ENCODE data around the gene WDR4.
A peak's percentile ranks its signal among the peaks of the same experiment; 100 is the strongest.
"Not testable (repeated sequence)": the region's sequence is repeated elsewhere in the genome, so short reads cannot be mapped to it uniquely, and the experiment has no call there.

WDR4 gene

DNA sequence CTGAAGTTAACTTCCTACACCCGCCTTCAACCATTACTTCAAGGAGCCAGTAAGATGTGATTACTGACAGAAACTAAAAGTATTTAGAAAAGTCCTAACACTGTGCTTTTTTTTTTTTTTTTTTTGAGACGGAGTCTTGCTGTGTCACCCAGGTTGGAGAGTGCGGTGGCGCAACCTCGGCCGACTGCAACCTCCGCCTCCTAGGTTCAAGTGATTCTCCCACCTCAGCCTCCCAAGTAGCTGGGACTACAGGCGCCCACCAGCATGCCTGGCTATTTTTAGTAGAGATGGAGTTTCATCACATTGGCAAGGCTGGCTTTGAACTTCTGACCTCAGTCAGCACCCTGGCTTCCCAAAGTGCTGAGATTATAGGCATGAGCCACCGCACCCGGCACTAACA lies 3.5 kb downstream of the WDR4 start:
- DNase-seq: not testable (repeated sequence)

DNA sequence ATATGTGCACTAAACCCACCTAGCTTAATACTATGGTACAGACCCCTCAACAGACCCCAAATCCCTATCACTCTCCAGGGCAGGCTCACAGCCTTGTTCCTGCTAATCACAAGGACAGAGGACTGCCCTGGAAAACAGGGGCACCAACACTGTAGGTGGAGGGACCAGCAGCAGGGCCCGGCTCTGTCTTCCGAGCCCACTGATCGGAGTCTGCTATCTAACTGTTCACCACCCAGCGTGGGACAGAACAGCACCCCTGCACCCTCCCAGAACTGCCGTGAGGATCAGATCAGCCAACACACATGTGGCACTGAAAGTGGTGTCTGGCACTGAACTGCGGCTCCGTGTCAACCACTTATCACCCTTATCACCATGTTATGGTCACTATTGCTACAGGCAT lies 6.2 kb downstream of the WDR4 start:
- no peak for DNase-seq

DNA sequence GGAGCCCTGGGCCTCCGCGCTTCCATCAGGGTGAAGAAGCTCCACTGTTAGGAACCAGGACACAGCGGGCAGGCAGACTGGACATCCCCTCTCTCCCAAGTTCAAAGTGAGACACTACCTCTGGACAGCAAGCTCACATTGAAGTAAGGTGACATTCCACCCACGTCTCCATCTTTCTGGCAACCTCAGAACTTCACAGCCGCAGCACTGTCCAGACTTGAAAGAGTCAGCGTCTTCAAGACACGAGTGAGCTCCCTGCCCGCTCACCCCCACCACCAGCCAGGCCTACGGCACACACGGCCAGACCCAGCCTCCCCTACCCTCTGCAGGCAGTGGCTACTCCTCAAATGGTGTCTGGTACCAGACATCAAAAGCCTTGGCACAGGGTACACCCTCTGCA lies 11.1 kb downstream of the WDR4 start:
- DNase-seq: no peak

DNA sequence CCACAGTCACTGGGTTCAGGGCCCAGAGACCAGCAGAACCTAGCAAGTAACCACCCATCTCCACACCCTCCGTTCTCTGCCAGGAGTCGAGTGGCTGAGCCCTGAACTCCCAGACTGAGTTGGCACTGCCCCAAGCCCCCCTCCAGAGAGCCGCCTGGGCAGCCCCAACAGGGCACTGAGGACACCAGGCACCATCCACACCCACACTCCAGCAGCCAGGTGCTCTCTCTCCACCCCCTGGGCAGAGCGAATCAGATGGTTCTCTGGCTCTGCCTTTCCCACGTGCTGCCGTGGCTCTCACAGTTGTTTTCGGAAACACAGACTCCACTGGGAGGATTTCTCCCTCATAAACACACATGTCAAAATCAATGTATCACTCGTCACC lies 13.6 kb downstream of the WDR4 start:
- DNase-seq: no peak

DNA sequence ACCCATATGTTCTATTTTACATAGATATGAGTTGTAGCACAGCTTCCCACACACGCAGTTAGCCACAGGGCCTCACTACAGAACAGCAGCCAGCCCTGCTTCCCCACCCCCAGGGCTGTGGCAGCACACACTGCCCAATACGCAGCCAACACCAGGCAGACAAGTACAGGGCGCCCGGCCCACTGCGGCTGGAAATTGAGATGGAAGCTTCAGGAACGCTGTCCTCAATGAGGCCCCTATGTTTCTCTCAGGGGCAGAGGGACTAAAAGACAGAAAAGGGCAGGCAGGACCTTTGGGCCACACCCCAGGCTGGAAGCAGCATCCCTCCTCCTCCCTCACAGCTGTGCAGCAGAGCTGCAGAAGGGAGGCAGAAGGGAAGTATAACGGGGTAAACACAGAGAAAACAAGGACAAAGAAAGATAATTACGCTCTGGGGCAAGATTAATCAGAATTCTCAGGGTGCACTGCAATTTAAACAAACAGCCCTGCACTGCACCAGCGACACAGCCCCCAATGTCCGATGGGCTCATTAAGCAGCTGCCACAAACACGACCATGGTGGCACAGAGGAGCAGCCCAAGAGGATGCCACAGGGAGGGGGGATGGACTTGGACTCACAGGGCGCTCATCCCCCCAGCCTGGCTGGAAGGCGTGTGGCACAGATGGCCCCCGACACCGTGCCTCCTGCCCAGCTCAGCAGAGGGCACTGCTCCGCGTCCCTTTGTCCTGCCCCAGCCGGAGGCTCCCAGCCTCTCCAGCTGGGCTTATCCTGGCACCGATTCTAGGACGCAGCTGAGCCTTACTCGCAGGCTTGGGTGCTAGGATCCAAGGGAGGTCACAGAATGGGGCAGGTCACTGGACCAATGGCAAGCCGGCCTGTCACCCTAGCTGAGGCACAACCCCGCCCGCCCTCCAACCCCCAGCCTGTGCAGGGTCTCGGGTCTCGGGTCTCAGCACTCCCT lies 14.2 kb downstream of the WDR4 start:
- DNase-seq: no peak

DNA sequence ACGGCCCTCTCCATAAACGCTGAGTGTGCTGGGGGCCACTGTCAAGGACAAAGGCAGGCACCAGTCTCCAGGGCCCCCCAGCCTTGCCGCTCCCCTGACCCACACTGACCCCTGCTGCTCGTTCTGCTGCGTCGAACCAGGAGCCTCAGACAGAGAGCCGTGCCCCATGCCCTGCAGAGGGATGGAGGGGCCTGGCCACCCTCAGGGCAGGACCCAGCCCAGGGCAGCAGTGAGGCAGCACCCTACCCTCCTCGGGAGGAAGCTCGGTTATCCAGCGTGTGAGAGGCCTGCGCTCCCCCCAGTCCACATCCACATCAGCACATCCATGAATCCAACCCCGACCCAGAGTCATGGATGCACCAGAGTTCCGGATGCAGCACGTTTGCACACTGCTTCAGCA lies 15.1 kb downstream of the WDR4 start:
- DNase-seq: no peak

DNA sequence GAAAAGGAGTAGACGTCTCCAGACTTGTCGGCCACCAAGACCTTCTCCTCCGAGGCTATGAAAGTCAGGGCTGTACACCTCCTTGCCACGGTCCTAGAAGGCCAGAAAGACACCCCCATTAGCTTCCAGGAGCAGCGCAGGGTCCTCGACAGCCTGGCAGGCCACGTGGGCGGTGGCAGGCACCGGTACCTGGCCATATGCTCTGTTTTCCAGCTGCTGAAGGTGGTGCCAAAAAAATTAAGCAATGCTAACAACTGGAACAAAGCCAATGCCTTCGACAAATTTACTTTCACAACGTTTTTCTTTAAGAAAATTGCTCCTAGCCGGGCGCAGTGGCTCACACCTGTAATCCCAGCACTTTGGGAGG lies 15.9 kb downstream of the WDR4 start:
- DNase-seq: no peak

DNA sequence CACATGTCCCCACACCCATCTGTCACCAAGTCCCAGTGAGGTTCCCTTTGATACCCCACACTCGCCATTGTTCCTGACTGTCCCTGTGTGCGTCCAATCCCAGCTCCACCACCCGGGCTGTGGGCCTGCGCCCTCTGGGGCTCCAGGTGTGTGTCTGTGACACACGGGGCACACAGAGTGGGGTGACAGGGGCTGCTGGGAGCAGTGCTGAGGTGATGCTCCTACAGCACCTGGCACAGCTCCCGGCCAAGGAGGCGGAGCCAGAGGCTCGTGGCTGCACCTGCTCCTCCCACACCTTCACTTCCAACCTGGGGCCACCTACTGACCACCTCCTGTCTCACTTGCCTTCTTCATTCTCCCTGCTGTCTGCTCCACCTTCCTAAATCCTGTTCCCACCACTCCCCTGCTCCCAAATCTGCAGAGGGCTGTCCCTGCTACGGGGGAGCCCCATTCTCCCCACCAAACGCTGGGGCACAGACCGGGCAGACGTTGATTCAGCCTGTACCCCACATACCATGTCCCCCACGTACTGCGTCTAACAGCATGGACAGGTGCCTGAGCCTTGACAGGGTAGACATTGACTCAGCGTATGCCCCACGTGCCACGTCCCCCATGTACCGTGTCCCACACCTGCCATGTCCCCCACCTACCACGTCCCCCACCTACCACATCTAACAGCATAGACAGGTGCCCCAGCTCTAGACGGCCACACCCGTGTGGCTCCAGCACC lies 16.4 kb downstream of the WDR4 start:
- DNase-seq: peak; percentile 74

DNA sequence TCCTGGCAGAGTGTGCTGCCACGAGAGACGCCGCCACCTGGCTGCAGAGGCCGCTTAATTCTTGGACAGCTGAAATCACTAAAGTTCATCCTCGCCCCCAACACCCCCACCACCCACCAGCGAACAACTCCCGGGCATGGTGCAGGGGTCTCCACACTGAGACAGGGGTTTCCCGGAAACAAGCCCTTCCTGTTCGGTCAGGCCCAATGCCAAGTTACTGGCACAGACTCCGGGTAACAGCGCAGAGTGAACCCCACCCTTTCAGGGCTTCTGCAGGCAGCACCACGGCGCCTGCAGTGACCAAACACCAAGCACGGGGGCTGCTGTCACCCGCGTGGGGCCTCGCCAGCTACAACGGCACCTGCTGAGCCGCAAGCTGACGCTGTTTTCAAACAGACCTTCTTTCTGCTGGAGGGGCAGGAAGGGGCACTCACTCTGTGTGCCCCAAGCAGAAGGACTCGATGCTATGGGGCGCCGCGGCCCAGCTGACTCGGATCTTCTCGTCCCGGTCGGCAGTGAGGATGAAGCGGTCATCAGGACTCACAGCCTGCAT lies 17.4 kb downstream of the WDR4 start:
- DNase-seq: no peak

DNA sequence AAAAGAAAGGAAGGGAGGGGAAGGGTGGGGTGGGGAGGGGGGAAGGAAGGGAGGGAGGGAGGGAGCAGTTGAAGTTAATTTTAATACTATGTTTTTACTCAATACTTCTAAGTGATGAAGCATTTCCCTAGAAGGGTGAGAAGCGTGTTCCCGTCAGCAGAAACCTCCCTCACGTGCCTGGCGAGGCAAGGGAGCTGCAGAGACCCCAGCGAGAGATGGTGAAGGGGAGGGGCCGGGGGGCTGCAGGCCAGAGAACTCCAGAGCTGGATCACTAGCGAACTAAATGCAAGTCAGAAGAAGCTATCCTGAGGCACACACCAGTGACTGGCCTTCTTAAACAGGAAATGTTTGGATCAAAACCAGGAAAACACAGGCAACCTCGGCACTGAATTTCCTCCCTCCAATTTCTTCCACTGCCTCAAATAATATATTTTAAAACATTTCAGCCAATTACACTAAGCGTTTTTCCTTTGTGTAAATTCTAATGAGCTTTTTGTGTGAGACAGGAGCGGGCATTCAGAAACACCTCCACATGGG lies 18.0 kb downstream of the WDR4 start:
- no peak for DNase-seq

DNA sequence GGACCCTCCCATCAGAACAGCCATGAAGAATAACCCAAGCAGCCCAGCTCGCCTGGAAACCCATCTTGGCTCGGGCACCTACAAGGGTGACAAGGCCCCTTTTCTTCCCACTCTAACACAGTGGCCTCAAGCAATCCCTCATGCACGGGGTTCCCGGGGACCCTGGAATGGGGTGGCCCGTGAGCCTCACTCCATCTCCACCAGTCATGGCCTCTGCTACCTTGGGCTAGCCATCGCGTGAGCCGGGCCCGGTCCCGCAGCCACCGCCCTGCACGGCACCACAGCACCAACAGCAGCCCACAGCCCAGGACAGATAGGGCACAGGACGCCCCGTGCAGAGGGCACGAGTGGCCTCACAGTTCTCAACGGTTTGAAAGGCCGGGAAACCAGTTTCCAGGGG lies 19.0 kb downstream of the WDR4 start:
- DNase-seq: no peak

DNA sequence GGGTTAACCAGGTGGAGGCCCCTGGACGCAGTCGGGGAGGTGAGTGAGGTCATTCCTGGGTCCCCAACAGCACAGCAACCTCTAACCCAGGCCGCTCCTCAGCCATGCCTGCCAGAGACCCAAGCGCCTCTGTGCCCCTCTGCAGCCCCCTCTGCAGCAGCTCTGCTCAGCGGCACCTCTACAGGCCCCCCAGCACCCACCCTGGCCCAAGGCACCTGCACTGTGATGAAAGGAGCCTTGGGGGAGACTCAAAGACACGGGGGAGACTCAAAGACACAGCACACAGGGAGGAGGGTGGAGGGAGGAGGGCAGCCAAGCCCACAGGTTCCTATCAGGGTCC lies 19.5 kb downstream of the WDR4 start:
- DNase-seq: no peak

DNA sequence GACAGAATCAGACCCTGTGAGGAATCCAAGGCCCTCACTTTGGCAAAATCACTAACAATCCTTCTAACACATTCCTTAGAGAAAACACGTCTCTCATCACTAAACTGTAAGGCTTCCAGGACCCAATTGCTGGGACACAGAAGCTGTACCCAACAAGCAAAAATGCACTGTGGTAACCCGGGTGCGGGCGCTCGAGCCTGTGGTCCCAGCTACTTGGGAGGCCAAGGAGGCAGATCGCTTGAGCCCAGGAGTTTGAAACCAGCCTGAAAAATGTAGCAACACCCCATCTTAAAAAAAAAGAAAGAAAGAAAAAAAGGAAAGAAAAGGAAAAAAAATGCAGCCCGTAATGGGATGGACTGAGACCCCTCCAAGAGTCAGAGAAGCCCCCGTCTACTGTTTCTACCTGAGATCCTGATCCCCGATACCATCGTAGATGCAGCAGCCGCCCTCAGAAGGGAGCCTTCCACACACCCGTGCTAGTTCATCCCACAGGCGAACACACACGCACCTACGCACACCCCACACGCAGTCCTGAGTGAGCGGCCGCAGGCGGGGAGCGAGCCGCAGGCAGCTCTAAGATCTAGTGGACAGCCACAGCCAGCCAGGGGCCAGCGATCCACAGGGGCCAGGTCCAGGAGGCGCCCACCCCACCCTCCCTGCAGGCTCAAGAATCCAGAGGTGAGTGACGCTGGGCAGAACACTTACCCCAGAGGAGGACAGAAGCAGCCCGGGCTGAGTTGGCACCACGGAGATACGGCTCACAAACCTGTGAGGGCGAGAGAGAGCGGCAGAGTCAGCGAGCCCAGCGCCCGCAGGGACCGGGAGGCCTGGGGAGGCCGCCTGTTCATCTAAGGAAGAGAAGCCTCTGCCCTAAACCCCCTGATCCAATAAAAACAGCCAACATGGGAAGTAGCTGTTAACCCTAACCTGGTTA lies 20.1 kb downstream of the WDR4 start:
- no peak for DNase-seq

DNA sequence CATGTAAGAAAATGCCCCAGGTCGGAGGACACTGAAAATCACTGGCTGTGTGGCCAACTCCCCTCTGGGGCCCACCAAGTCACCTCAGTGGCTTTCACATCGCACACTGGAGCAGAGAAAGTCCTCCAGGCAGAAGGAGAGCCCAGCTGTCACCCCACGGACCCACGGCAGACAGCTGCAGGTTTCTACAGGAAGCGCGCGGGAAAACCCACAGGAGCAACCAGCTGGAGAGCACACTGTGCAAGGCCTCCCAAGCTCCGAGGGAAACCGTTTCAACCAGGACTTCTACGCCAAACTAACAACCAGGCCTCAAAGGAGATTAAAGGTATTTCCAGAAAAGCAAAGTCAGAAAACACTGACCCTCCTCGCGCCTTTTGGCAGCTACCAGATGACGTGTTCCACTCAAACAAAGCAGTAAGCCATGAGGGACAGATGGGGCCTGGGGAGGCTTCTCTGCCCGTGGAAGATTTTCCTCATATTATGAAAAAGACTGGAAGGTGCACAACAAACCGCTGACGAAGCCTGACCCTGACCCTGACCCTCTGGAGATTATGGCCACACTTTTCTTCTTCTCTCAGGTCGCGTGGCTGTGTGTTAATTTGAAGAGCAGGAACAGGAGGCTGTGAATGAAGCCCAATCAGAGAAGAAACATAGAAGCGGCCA lies 21.0 kb downstream of the WDR4 start:
- DNase-seq: no peak

DNA sequence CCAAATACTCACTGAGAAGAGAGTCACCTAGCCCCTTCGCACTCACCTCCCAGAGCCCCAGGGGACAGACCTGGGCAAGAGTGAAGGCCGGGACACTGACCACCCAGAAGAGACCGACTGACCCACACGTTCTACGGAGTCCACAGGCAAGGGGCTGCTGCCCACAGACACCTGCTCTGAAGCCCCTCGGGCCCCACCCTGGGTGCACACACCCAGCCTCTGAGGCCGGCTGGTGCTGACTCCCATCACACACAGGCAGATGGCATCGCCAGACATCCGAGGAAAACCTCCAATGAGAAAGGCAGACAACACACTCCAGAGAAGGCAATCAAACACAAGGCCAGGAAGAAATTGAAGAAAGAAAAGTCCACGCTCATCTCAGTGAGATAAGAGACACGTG lies 22.1 kb downstream of the WDR4 start:
- no peak for DNase-seq

DNA sequence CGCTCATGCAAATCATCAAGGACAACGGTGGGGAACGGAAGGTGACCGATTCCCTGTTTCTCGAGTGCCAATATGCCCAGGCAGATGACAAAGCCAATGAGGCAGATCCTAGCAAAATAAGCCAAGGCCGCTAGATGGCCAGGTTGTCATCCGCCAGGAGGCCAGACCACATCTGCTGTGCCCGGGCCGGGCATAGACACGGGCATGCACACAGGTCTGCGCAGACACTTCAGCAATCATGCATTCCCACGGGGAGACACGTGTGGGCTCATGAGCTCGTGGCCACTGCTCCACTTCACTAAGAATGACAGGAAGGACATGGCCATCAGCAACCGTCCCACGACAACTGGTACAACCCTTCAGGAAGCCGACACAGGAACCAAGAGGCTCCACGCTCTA lies 23.4 kb downstream of the WDR4 start:
- DNase-seq: no peak

DNA sequence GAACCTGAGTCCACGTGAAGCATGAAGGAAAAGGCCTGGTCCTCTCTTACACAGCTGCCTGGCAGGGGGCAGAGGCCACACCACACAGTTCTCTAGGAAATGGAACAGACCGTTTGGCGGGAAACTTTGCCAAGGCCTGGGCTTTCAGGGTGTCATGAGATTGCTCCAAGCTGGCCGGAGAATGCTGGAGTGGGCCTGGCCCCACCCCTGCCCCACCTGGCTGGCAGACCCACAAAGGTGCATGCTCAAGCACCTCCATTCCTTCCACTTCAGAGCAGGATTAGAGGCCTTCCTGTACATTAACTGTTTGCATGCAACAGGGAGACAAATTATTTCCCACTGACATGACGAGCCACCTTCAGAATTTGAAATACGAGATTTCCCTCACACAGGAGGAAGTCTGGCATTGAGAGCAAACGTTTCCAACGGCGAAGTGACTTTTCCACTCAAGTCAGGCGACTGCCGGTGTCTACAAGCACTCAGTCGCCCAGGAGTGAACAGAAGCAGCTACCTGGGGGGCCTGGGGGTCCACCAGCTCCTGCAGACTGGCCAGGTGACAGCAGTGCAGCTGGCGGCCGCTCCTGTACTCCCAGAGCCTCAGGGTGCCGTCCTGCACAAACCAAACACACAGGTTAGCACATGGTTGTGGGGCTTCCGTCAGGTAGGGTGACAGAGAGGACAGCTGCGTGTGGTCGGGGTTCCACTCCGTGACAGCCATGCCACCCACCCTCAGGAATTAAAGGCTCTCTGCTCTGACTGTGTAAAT lies 24.0 kb downstream of the WDR4 start:
- no peak for DNase-seq

DNA sequence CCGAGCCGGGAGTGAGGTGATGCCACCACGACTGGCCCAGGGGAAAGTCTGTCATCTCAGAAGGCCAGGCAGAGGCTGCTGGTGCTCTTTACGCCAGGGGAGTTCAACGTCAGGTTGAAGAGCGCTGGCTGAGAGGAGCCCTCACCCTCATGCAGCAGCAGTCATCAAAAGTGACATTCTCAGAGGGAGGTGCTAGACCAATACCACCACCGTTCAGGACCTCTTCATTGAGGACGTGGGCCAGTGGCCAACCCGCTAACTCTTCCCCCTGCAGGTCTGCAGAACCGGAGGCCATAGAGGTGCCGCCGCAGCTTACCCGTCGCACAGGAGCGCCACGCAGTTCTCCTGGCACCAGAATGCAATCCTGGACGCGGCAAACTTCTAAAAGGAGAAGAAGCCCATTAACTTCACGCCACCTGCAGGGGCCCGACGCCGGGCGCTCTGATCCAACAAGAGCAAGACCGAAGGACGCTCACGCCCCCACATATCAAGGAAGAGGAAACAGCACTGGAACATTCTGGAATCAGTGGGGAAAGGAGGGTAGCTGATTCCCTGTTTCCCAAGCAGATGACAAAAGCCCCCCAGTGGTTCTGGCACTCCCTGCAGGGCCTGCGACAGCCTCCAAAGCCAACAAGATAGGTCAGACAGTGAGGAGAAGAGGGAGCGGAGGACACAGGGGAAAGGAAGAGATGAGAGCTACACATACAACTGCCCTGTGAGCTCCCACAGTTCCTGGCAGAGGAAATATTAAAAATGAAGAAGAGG lies 24.9 kb downstream of the WDR4 start:
- no peak for DNase-seq

DNA sequence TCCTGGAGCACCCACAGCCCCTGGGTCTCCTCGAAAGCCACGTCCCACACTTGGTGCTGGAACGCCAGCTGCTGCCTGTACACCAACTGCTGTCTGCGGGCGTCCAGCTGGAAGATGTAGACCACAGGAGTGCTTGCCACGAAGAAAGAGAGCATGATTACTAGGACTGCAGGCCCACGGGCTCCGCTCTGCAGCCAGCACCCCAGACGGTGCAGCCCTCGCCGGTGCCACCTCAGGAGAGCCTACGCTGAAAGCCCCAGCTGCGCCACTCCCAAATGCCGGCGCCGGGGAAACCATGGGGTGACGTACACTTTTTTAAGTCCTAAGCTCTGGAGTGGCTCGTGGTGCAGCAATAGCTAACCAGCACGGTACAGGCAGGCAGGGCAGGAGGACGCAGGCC lies 25.7 kb downstream of the WDR4 start:
- no peak for DNase-seq

DNA sequence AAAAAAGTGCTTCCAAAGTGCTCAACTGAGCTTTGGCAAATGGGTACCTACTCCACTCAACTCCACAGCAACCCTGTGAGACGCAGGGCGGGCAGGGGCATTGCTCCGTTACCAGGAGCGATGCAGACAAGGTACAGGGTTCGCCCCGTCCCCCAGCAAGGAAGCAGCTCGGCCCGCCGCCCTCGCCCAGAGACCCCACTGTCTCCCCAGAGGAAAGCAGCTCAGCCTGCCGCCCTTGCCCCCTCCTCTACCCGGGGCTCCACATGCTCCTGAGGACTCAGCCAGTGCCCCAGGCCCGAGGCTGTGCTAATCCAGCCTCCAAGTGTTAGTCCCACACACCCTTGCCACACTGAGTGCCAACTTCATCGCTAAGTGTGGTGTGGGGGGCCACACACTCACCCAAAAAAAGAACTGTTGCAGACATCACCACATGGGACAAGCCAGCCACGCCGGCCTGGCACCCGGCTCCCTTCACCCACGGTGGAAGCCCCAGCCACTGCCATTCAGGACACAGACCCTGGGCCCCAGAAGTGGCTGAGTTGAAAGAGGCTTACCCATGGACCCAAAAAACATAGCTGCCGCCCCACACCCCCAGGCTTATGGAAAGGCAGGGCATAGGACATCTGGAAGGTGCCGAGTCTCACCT lies 26.3 kb downstream of the WDR4 start:
- DNase-seq: no peak

All from islet precursor cell (in vitro differentiated cells).